PC-9 (cell line): ENCODE data around the gene UBE2L3. TPM values are rescaled to one million over a fixed set of nuclear protein-coding genes. Genes with fewer than 3 reads are reported as not detected.

Experiments
- BruUV-seq: library from RNA; stranded (reverse); fragments of 400-500 nt; replicated peaks from 2 replicates; lab custom pipeline; 2021; lab: Mats Ljungman, UMichigan
- CTCF ChIA-PET: fragments of 300-600 bp; sonication (Branson Sonifier 250); formaldehyde crosslinking; loops from one replicate; lab custom pipeline; 2022; ENCODE audit warnings: antibody characterized with exemption; lab: Charles Lee
- POLR2A ChIA-PET: fragments of 300-600 bp; sonication (Branson Sonifier 250); formaldehyde crosslinking; loops from one replicate; lab custom pipeline; 2022; ENCODE audit warnings: antibody characterized with exemption; ENCODE audit not compliant: unreplicated experiment; lab: Charles Lee
- DNase-seq, 2 experiments: peaks; one replicate each; pipeline versions ENCODE4 v3.0.0 to v3.0.0-alpha.2; 2015 to 2022; ENCODE audit warnings: mixed read lengths in 1 of 2
- H2AFZ ChIP-seq: fragments of 200-600 bp; sonication (generic); 2 replicates; pipeline ENCODE4 v1.8.1; 2017; ENCODE audit warnings: antibody characterized with exemption
- H3F3A ChIP-seq: fragments of 200-600 bp; sonication (generic); 2 replicates; pipeline ENCODE4 v1.8.1; 2017; ENCODE audit warnings: antibody characterized with exemption, mild to moderate bottlenecking, low read depth; ENCODE audit not compliant: insufficient read depth
- H3K27ac ChIP-seq: fragments of 200-600 bp; sonication (generic); 2 replicates; pipeline ENCODE4 v1.6.1; 2016; ENCODE audit warnings: mixed run types
- H3K27me3 ChIP-seq: fragments of 200-600 bp; sonication (generic); 2 replicates; pipeline ENCODE4 v1.6.1; 2016; ENCODE audit warnings: low read depth, mixed run types; ENCODE audit not compliant: insufficient read depth
- H3K36me3 ChIP-seq: fragments of 200-600 bp; sonication (generic); 2 replicates; pipeline ENCODE4 v1.6.1; 2016; ENCODE audit warnings: low read depth, mixed run types
- H3K4me1 ChIP-seq: fragments of 200-600 bp; sonication (generic); replicated peaks from 2 replicates; pipeline ENCODE4 v1.6.1; 2016; ENCODE audit warnings: mixed run types; ENCODE audit not compliant: insufficient read depth
- H3K4me2 ChIP-seq: fragments of 200-600 bp; sonication (generic); 2 replicates; pipeline ENCODE4 v1.6.1; 2017; ENCODE audit warnings: mixed run types
- H3K4me3 ChIP-seq: fragments of 200-600 bp; sonication (generic); 2 replicates; pipeline ENCODE4 v1.6.1; 2016; ENCODE audit warnings: mixed run types
- H3K79me2 ChIP-seq: fragments of 200-600 bp; sonication (generic); 2 replicates; pipeline ENCODE4 v1.6.1; 2017; ENCODE audit warnings: low read depth, mixed run types
- H3K9me2 ChIP-seq: fragments of 200-600 bp; sonication (generic); 2 replicates; pipeline ENCODE4 v1.8.1; 2017; ENCODE audit warnings: mild to moderate bottlenecking; ENCODE audit not compliant: insufficient read depth
- H3K9me3 ChIP-seq: fragments of 200-600 bp; sonication (generic); 2 replicates; pipeline ENCODE4 v1.8.1; 2016; ENCODE audit warnings: low read depth; ENCODE audit not compliant: insufficient read depth
- H4K20me1 ChIP-seq: fragments of 200-600 bp; sonication (generic); 2 replicates; pipeline ENCODE4 v1.8.1; 2017; ENCODE audit not compliant: insufficient read depth
- CTCF ChIP-seq: fragments of 200-600 bp; sonication (generic); conservative IDR thresholded peaks from 2 replicates; pipeline ENCODE4 v1.6.1; 2017; ENCODE audit warnings: mixed run types, antibody characterized with exemption, mild to moderate bottlenecking, moderate library complexity
- EZH2 ChIP-seq: fragments of 200-600 bp; sonication (generic); IDR thresholded peaks from 2 replicates; pipeline ENCODE4 v1.8.0; 2017; ENCODE audit warnings: antibody characterized with exemption, low read depth
- intact Hi-C: fragments of 100-400 bp; cut with micrococcal nuclease; formaldehyde crosslinking; loops from one replicate; pipeline ENCODE4 v1.10.0; 2022; ENCODE audit not compliant: unreplicated experiment
- total RNA-seq: library from RNA; stranded (reverse); gene quantifications from 2 replicates; pipeline ENCODE4 v1.2.3, GENCODE V29; 2021

Gene UBE2L3
- total RNA-seq, 1 experiment from 2014 or later, result 55.8 TPM

GRCh38 chr22:21633481-21633880 lies 66.0 kb downstream of the UBE2L3 start:
- Histone ChIP-seq H3K36me3 (no peaks in the 10 kb centered on the region), H3K9me2 (no peaks in the 10 kb centered on the region), H4K20me1 (no peaks in the 10 kb centered on the region), H3K9me3 (no peaks in the 10 kb centered on the region), H2AFZ (no peak overlapping the region), H3K4me2 (no peak overlapping the region), H3K79me2 (peaks cover 12% of the 10 kb centered on the region), H3K27ac (no peak overlapping the region), H3K4me3 (no peak overlapping the region), H3F3A (no peaks in the 10 kb centered on the region), H3K27me3 (no peaks in the 10 kb centered on the region), H3K4me1 (peaks cover 1% of the 10 kb centered on the region; the same call in 1 of the 2 replicates)
- CTCF ChIA-PET, result no interaction called here
- intact Hi-C loops, result no loop called here
- POLR2A ChIA-PET, result no interaction called here
- no peak for TF ChIP-seq EZH2
- no peak for DNase-seq
- no TSS peak for BruUV-seq

DNA sequence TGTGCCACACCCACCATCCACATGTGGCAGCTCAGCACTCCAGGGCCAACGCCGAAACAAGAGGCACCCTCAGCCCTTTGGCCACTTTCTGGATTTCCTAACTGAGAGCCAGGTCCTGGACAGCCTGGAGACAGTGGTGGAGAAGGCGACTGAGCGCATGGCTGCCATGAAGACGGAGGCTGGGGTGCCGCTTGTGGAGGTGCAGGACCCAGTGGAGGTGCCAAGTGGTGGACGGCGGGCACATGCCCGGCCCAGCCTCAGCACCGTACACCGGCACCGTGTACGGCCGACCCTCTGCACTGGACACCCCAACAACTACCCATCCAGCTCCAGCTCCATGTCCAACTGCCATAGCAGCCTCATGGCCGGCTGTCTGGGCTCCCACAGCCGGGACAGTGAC lies 66.6 kb downstream of the UBE2L3 start:
- no peaks in the 10 kb centered on the region for H3K36me3 ChIP-seq
- H3K27me3 ChIP-seq, result no peaks in the 10 kb centered on the region
- H3K4me2 ChIP-seq, result no peak overlapping the region
- ChIA-PET POLR2A (no interaction called here), CTCF (no interaction called here)
- intact Hi-C loops, result no loop called here
- H3K4me1 ChIP-seq, result no peaks in the 10 kb centered on the region
- no peak for DNase-seq
- H3K9me3 ChIP-seq, result no peaks in the 10 kb centered on the region
- no peak overlapping the region for H3K27ac ChIP-seq
- no peaks in the 10 kb centered on the region for H4K20me1 ChIP-seq
- H3K9me2 ChIP-seq, result no peaks in the 10 kb centered on the region
- no peak for TF ChIP-seq CTCF
- TF ChIP-seq EZH2, result no peak
- no peaks in the 10 kb centered on the region for H3F3A ChIP-seq
- H3K79me2 ChIP-seq, result peaks cover 6% of the 10 kb centered on the region
- H3K4me3 ChIP-seq, result no peak overlapping the region
- no TSS peak for BruUV-seq
- H2AFZ ChIP-seq, result no peak overlapping the region

- intact Hi-C loops, result no loop called here
Measured at GRCh38 chr22:21634844-21635243, 67.3 kb downstream of the UBE2L3 start.

More at GRCh38 chr22:21634844-21635243, 67.3 kb downstream of the UBE2L3 start:
- H2AFZ ChIP-seq, result no peak overlapping the region
- POLR2A ChIA-PET, result no interaction called here
- CTCF ChIA-PET, result no interaction called here
- no peaks in the 10 kb centered on the region for H4K20me1 ChIP-seq
- H3F3A ChIP-seq, result no peaks in the 10 kb centered on the region
- TF ChIP-seq EZH2 (no peak), CTCF (no peak)
- no peak overlapping the region for H3K4me2 ChIP-seq
- BruUV-seq, result no TSS peak
- no peak for DNase-seq
- no peaks in the 10 kb centered on the region for H3K27me3 ChIP-seq
- H3K79me2 ChIP-seq, result no peaks in the 10 kb centered on the region
- no peaks in the 10 kb centered on the region for H3K36me3 ChIP-seq
- H3K9me3 ChIP-seq, result no peaks in the 10 kb centered on the region
- H3K4me1 ChIP-seq, result no peaks in the 10 kb centered on the region
- no peak overlapping the region for H3K4me3 ChIP-seq
- no peaks in the 10 kb centered on the region for H3K9me2 ChIP-seq
- no peak overlapping the region for H3K27ac ChIP-seq
